GM21737 (cell line): ENCODE measurements around the gene PTPRS.
"Not testable (repeated sequence)": the region's sequence is repeated elsewhere in the genome, so short reads cannot be mapped to it uniquely, and the experiment has no call there.

Source experiments
- ATAC-seq: cut with Tn5 transposase; IDR thresholded peaks from one replicate; pipeline ENCODE4 v1.9.1; 2021; ENCODE audit warnings: mild to moderate bottlenecking, moderate library complexity; ENCODE audit not compliant: unreplicated experiment

PTPRS gene

GRCh38 chr19:5340637-5341447, at the start of gene PTPRS:
Gene PTPRS (minus strand): TSS chr19:5340812. CDS start chr19:5286140, 54,672 bp downstream.
- no peak for ATAC-seq

GRCh38 chr19:5389353-5389752, 48.7 kb upstream of the PTPRS start:
- no peak for ATAC-seq

- no peak for ATAC-seq
These were observed 46.9 kb upstream of the PTPRS start for GRCh38 chr19:5387472-5387871.

GRCh38 chr19:5386841-5387240, 46.2 kb upstream of the PTPRS start:
- no peak for ATAC-seq

GRCh38 chr19:5381197-5381596, 40.6 kb upstream of the PTPRS start:
- not testable (repeated sequence) for ATAC-seq

GRCh38 chr19:5380215-5380919, 39.8 kb upstream of the PTPRS start:
- no peak for ATAC-seq

- ATAC-seq = no peak
These were observed 36.3 kb upstream of the PTPRS start for GRCh38 chr19:5376928-5377327.

- no peak for ATAC-seq
These were observed 32.1 kb upstream of the PTPRS start for GRCh38 chr19:5372572-5373200.

- no peak for ATAC-seq
These were observed 29.4 kb upstream of the PTPRS start for GRCh38 chr19:5369962-5370367.

- ATAC-seq = no peak
These were observed 28.7 kb upstream of the PTPRS start for GRCh38 chr19:5369304-5369703.

GRCh38 chr19:5367530-5368133, 27.0 kb upstream of the PTPRS start:
- ATAC-seq = no peak

GRCh38 chr19:5365905-5366304, 25.3 kb upstream of the PTPRS start:
- ATAC-seq = no peak

GRCh38 chr19:5364674-5365073, 24.1 kb upstream of the PTPRS start:
- no peak for ATAC-seq

- not testable (repeated sequence) for ATAC-seq
These were observed 21.2 kb upstream of the PTPRS start for GRCh38 chr19:5361839-5362238.

GRCh38 chr19:5361407-5361806, 20.8 kb upstream of the PTPRS start:
- ATAC-seq = no peak

GRCh38 chr19:5360003-5360780, 19.6 kb upstream of the PTPRS start:
- ATAC-seq = no peak

- ATAC-seq = no peak
These were observed 17.7 kb upstream of the PTPRS start for GRCh38 chr19:5358173-5358800.

GRCh38 chr19:5357584-5357983, 17.0 kb upstream of the PTPRS start:
- no peak for ATAC-seq

GRCh38 chr19:5356918-5357317, 16.3 kb upstream of the PTPRS start:
- ATAC-seq = no peak

GRCh38 chr19:5356428-5356827, 15.8 kb upstream of the PTPRS start:
- ATAC-seq = no peak
